ENCODE measurements around the gene CNN2.

The CNN2 gene

DNA sequence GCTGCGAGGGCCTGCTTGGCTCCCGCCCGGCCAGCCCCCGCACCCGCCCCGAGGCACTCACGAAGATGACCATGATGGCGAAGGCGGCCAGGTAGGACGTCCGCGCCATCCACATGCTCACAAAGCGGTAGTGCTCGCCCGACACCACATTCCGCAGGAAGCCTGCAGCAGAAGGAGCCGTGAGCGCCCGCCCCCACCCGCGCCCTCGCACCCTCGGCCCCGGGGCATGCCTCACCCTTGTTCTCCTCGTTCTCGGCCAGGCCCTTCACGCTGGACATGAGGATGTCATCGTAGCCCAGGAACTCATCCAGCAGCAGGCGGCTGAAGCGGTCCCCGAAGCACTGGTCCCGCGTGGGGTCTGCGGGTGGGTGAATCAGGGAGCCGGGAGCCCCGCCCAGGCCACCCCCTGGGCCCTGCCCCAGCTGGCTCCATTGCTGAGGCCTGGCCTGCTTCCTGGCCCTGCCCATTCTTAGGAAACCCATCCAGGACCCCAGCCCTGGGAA is 14.5 kb upstream of the CNN2 start:
- H3K27ac Mint-ChIP-seq = no peak overlapping the region
- no peaks in the 10 kb centered on the region for H3K36me3 Mint-ChIP-seq (ENCODE audit: low read depth)
- peaks cover 7% of the 10 kb centered on the region for H3K4me1 Mint-ChIP-seq
- H3K27me3 Mint-ChIP-seq (ENCODE audit: low read depth) = no peaks in the 10 kb centered on the region
- no peaks in the 10 kb centered on the region for H3K9me3 Mint-ChIP-seq
- no peak overlapping the region for H3K4me3 Mint-ChIP-seq
- TF ChIP-seq, protein P1, sequence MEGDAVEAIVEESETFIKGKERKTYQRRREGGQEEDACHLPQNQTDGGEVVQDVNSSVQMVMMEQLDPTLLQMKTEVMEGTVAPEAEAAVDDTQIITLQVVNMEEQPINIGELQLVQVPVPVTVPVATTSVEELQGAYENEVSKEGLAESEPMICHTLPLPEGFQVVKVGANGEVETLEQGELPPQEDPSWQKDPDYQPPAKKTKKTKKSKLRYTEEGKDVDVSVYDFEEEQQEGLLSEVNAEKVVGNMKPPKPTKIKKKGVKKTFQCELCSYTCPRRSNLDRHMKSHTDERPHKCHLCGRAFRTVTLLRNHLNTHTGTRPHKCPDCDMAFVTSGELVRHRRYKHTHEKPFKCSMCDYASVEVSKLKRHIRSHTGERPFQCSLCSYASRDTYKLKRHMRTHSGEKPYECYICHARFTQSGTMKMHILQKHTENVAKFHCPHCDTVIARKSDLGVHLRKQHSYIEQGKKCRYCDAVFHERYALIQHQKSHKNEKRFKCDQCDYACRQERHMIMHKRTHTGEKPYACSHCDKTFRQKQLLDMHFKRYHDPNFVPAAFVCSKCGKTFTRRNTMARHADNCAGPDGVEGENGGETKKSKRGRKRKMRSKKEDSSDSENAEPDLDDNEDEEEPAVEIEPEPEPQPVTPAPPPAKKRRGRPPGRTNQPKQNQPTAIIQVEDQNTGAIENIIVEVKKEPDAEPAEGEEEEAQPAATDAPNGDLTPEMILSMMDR (IDR thresholded peaks at IDR 0.05; ENCODE audit: unreplicated experiment in 3 of 3) = no peak

DNA sequence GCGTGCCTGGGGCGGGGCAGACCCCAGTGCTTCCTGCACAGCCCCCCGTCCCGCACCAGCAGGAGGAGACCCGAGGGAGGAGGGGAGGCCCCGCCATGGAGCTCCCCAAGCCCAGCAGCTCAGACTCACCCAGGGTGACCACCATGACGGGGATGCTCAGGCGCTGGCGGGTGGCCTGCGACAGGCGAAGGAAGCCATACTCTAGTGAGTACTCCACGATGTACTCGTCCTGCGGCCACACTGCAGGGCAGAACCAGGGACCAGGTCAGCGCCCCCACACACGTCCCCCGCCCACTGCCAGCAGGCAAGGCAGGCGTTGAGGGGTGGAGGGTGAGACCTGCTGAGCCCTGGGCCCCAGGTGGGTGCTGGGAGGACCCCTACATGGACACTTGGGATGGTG is 14.1 kb upstream of the CNN2 start:
- H3K9me3 Mint-ChIP-seq = no peaks in the 10 kb centered on the region
- no peak overlapping the region for H3K4me3 Mint-ChIP-seq
- peaks cover 9% of the 10 kb centered on the region for H3K4me1 Mint-ChIP-seq
- H3K27me3 Mint-ChIP-seq (ENCODE audit: low read depth) = no peaks in the 10 kb centered on the region
- TF ChIP-seq, protein P1 (IDR thresholded peaks at IDR 0.05; ENCODE audit: unreplicated experiment in 3 of 3) = no peak
- no peak overlapping the region for H3K27ac Mint-ChIP-seq
- no peaks in the 10 kb centered on the region for H3K36me3 Mint-ChIP-seq (ENCODE audit: low read depth)

DNA sequence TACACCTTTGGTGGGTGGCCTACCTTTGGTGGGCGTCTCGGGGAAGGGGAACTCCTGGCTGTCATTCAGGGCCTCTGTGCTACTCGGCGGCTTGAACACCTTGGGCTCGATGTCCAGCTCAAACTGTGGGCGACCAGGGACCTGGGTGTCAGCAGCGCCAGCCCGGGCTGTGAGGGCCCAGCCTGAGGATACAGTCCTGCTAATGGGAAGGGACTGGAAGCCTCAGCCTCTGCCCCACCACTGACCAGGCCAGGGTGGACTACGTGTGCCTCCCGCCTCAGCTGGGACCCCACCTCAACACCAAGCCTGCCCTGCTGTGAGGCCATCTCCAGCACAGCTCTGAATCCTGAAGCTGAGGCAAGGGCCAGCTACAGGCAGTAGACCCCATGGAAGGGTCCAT is 13.2 kb upstream of the CNN2 start:
- Mint-ChIP-seq H3K27ac (no peak overlapping the region), H3K27me3 (ENCODE audit: low read depth) (no peaks in the 10 kb centered on the region), H3K4me3 (no peak overlapping the region), H3K36me3 (ENCODE audit: low read depth) (no peaks in the 10 kb centered on the region), H3K9me3 (no peaks in the 10 kb centered on the region), H3K4me1 (peaks cover 9% of the 10 kb centered on the region)
- TF ChIP-seq, protein P1 (IDR thresholded peaks at IDR 0.05; ENCODE audit: unreplicated experiment in 3 of 3) = no peak

DNA sequence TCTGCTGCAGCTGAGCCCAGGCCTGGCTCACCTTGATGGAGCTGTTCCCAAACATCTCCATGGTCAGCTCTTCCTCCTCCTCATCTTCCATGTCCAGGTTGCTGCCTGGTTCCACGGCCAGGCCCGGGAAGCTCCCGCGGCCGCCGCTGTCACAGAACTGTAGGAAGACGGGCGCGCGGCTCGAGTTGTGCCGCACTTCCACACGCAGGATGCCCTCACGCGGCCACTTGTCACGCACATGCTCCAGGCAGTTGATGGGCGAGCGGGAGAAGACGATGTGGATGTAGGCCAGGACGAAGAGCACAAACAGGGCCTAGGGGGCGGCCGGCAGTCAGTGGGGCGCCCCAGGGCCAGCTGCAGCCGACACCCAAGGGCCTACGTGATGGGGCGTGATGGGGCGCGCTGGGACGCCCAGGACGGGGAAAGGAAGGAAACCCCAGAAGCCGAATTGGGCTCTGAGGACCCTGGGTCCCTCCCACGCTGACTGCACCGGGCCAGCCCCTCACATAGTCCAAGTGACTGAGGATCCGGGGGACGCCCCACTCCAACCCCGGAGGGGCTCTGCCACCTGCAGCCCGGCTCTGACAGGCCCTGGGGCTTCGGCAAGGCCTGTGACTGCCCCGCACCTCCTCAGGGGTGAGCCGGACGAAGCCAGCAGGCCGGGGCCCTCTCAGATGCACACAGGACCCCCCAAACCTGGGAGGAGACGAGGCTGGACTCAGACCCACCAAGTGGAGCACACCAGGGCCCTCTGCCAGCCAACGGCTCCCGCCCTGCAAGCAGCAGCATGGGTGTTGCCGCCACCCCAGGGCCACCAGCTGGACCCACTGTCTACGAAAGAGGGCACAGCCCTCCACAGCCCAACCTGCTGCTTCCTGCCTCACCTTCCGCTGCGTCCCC is 12.0 kb upstream of the CNN2 start:
- Mint-ChIP-seq H3K27ac (no peak overlapping the region), H3K27me3 (ENCODE audit: low read depth) (no peaks in the 10 kb centered on the region), H3K4me1 (peaks cover 9% of the 10 kb centered on the region), H3K4me3 (no peak overlapping the region), H3K9me3 (no peaks in the 10 kb centered on the region), H3K36me3 (ENCODE audit: low read depth) (no peaks in the 10 kb centered on the region)
- TF ChIP-seq, protein P1 (IDR thresholded peaks at IDR 0.05; ENCODE audit: unreplicated experiment in 3 of 3) = no peak

DNA sequence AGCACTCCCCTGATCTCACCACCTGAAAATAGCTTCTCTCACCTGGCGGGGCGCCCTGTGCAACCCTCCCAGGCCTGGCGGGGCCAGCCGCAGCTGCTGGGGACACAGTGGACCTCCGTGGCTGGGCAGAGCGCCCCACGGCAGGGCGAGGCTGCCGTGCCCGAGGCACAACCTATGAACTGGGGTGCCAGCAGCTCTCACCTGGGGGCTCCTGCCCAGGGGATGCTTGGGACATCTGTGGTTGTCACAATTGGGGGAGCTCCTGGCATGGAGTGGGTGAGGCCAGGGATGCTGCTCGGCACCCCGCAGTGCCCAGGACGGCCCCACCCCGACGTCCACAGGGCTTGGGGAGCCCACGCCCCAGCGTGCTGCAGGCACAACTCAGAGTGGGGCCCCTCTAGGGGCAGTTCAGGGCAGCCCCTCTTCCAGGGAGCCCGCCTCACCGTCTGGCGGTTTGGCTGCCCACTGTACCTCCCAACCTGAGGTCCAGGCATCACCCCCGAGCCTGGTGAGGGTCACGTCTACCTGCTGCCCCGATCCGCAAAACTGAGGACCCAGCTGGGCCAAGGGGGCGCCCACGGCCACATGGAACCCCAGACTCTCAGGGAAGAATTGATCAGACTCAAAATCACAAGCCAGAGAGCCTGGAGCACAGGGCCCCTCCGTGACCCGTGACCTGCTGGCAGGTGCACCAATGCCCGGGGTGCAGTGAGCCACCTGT is 11.2 kb upstream of the CNN2 start:
- Mint-ChIP-seq H3K36me3 (ENCODE audit: low read depth) (no peaks in the 10 kb centered on the region), H3K4me1 (peaks cover 9% of the 10 kb centered on the region), H3K4me3 (peak overlapping the region in 1 of 3 experiments; percentile 66), H3K27me3 (ENCODE audit: low read depth) (no peaks in the 10 kb centered on the region), H3K9me3 (no peaks in the 10 kb centered on the region), H3K27ac (peak overlapping the region in 2 of 3 experiments; percentile 65 to 81)
- TF ChIP-seq, protein P1 (IDR thresholded peaks at IDR 0.05; ENCODE audit: unreplicated experiment in 3 of 3) = no peak
